ENCODE results near the gene IL4R.

Gene IL4R

GRCh38 chr16:27275394-27275793 lies 38.4 kb upstream of the IL4R start:
- TF ChIP-seq CTCF (IDR thresholded peaks at IDR 0.05; ENCODE audit: insufficient read depth, low read length, poor library complexity, severe bottlenecking) = no peak
- Histone ChIP-seq H3K36me3 (ENCODE audit: control insufficient read depth, insufficient read depth, low read length) (no peaks in the 10 kb centered on the region), H3K27me3 (replicated peaks; ENCODE audit: control insufficient read depth, insufficient read depth, low read length) (no peaks in the 10 kb centered on the region), H3K4me3 (replicated peaks; ENCODE audit: low read depth, low read length) (no peak overlapping the region)
- no peak for DNase-seq (ENCODE audit: extremely low read depth, insufficient read length)

GRCh38 chr16:27281243-27281642 lies 32.5 kb upstream of the IL4R start:
- no peak for DNase-seq (ENCODE audit: extremely low read depth, insufficient read length)
- TF ChIP-seq CTCF (IDR thresholded peaks at IDR 0.05; ENCODE audit: insufficient read depth, low read length, poor library complexity, severe bottlenecking) = no peak
- no peaks in the 10 kb centered on the region for H3K36me3 ChIP-seq (ENCODE audit: control insufficient read depth, insufficient read depth, low read length)
- no peaks in the 10 kb centered on the region for H3K27me3 ChIP-seq (replicated peaks; ENCODE audit: control insufficient read depth, insufficient read depth, low read length)
- no peak overlapping the region for H3K4me3 ChIP-seq (replicated peaks; ENCODE audit: low read depth, low read length)

- no peak overlapping the region for H3K4me3 ChIP-seq (replicated peaks; ENCODE audit: low read depth, low read length)
- H3K27me3 ChIP-seq (replicated peaks; ENCODE audit: control insufficient read depth, insufficient read depth, low read length) = no peaks in the 10 kb centered on the region
- peak; percentile 49 for DNase-seq (ENCODE audit: extremely low read depth, insufficient read length)
- TF ChIP-seq CTCF (IDR thresholded peaks at IDR 0.05; ENCODE audit: insufficient read depth, low read length, poor library complexity, severe bottlenecking) = no peak
- no peaks in the 10 kb centered on the region for H3K36me3 ChIP-seq (ENCODE audit: control insufficient read depth, insufficient read depth, low read length)
Observed at GRCh38 chr16:27284865-27285675, 28.7 kb upstream of the IL4R start.

DNA sequence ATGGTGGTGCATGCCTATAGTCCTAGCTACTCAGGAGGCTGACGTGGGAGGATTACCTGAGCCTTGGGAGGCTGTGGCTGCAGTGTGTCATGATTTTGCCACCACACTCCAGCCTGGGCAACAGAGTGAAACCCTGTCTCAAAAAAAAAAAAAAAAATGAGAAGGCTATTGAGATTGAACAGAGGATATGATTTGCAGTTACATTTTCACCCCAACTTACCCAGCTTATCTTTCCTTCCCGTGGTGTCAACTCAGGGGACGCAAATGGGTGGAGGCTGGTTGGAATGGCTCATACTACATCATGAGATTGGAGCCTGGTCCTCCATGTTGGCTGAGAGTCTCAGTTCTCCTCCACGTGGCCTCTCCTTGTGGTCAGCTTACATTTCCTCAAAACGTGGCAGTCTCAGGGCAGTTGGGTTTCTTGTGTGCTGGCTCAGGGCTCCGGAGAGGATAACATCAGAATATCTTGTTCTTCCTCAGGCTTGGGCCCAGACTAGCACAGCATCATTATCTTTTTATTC lies 28.0 kb upstream of the IL4R start:
- DNase-seq (ENCODE audit: extremely low read depth, insufficient read length) = no peak
- Histone ChIP-seq H3K27me3 (replicated peaks; ENCODE audit: control insufficient read depth, insufficient read depth, low read length) (no peaks in the 10 kb centered on the region), H3K4me3 (replicated peaks; ENCODE audit: low read depth, low read length) (no peak overlapping the region), H3K36me3 (ENCODE audit: control insufficient read depth, insufficient read depth, low read length) (no peaks in the 10 kb centered on the region)
- TF ChIP-seq CTCF (IDR thresholded peaks at IDR 0.05; ENCODE audit: insufficient read depth, low read length, poor library complexity, severe bottlenecking) = no peak

DNA sequence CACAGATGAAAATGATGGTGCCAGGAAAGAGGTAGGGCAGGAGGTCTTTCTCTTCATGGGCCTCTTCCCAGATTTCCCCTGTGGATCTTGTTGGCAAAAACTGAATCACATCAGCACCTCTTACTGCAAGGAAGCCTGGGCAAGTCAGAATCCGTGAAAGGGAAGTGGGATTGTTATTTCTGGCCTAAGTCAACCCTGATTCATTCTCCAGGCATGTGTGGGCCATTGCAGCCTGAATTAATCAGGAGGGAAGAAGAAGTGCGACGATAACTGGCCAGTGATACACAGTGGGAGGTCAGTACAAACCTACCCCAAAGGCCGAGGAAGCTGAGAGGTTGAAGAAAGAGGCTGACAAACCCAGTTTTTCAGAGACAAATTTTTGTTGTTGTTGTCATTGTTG lies 27.3 kb upstream of the IL4R start:
- no peaks in the 10 kb centered on the region for H3K36me3 ChIP-seq (ENCODE audit: control insufficient read depth, insufficient read depth, low read length)
- DNase-seq (ENCODE audit: extremely low read depth, insufficient read length) = no peak
- no peaks in the 10 kb centered on the region for H3K27me3 ChIP-seq (replicated peaks; ENCODE audit: control insufficient read depth, insufficient read depth, low read length)
- TF ChIP-seq CTCF (IDR thresholded peaks at IDR 0.05; ENCODE audit: insufficient read depth, low read length, poor library complexity, severe bottlenecking) = no peak
- H3K4me3 ChIP-seq (replicated peaks; ENCODE audit: low read depth, low read length) = no peak overlapping the region

Measured in GM06990 (cell line).